Keratinocyte (primary cell): Measurements from ENCODE around the gene GALR3.
"Not testable (repeated sequence)": the region's sequence is repeated elsewhere in the genome, so short reads cannot be mapped to it uniquely, and the experiment has no call there.

Experiments used
- EZH2 ChIP-seq: IDR thresholded peaks from one replicate; pipeline ENCODE4 v1.6.1; 2012; ENCODE audit warnings: inconsistent platforms, mild to moderate bottlenecking, low read length, moderate library complexity
- TF ChIP-seq, protein P1 (sequence below), 3 experiments: IDR thresholded peaks in 1 of 3; conservative IDR thresholded peaks in 1 of 3; optimal IDR thresholded peaks in 1 of 3; 2 replicates in 2 of 3; 3 replicates in 1 of 3; pipeline versions ENCODE3 to v1.5.1; 2011; ENCODE audit warnings: low read length in 3 of 3, mild to moderate bottlenecking in 3 of 3, moderate library complexity in 2 of 3, control low read depth in 1 of 3, inconsistent platforms in 1 of 3; ENCODE audit not compliant: insufficient read depth in 2 of 3; ENCODE audit errors: extremely low read depth in 1 of 3

DNA sequence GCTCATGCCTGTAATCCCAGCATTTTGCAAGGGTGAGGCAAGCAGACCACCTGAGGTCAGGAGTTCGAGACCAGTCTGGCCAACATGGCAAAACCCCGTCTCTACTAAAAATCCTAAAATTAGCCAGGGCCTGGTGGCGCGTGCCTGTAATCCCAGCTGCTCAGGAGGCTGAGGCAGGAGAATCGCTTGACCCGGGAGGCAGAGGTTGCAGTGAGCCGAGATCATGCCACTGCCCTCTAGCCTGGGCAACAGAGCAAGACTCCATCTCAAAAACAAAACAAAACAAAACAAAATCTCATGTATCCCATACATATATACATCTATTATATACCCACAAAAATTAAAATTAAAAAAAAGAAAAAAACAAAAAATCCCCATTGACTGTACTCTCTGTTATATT is 25.9 kb upstream of the GALR3 start:
- TF ChIP-seq, protein P1, sequence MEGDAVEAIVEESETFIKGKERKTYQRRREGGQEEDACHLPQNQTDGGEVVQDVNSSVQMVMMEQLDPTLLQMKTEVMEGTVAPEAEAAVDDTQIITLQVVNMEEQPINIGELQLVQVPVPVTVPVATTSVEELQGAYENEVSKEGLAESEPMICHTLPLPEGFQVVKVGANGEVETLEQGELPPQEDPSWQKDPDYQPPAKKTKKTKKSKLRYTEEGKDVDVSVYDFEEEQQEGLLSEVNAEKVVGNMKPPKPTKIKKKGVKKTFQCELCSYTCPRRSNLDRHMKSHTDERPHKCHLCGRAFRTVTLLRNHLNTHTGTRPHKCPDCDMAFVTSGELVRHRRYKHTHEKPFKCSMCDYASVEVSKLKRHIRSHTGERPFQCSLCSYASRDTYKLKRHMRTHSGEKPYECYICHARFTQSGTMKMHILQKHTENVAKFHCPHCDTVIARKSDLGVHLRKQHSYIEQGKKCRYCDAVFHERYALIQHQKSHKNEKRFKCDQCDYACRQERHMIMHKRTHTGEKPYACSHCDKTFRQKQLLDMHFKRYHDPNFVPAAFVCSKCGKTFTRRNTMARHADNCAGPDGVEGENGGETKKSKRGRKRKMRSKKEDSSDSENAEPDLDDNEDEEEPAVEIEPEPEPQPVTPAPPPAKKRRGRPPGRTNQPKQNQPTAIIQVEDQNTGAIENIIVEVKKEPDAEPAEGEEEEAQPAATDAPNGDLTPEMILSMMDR (optimal IDR thresholded peaks at IDR 0.05 in 1 of 3, IDR thresholded peaks at IDR 0.05 in 1 of 3, conservative IDR thresholded peaks at IDR 0.05 in 1 of 3; ENCODE audit: extremely low read depth in 1 of 3, insufficient read depth in 2 of 3, low read length in 3 of 3) = not testable (repeated sequence)
- TF ChIP-seq EZH2 = not testable (repeated sequence)
